Heart right ventricle (tissue), 16 donors: ENCODE data around the gene DHRSX. TPM values are rescaled to one million over a fixed set of nuclear protein-coding genes. Genes with fewer than 3 reads are reported as not detected.
"Not testable (repeated sequence)": the region's sequence is repeated elsewhere in the genome, so short reads cannot be mapped to it uniquely, and the experiment has no call there.

ENCODE experiments used
- ATAC-seq, 8 donors: fragments of 200-7000 bp; cut with Tn5 transposase; one replicate each; pipeline ENCODE4 v1.9.1; 2020; ENCODE audit warnings: mild to moderate bottlenecking in 8 of 8, moderate library complexity in 8 of 8, moderate number of reproducible peaks in 1 of 8
- DNase-seq, 2 donors: peaks; one replicate each; pipeline ENCODE4 v3.0.0-alpha.2; 2020
- H3K27ac ChIP-seq, 10 donors: fragments of 200-600 bp; sonication (generic) in 2 of 10; one replicate each; pipeline versions ENCODE4 v1.5.0 to v1.8.0; 2020 to 2022; ENCODE audit warnings: mild to moderate bottlenecking in 3 of 10
- H3K27me3 ChIP-seq, 7 donors: fragments of 200-600 bp; one replicate each; pipeline ENCODE4 v1.8.0; 2021 to 2022; ENCODE audit warnings: mild to moderate bottlenecking in 2 of 7
- H3K36me3 ChIP-seq, 9 donors: fragments of 200-600 bp; sonication (generic) in 1 of 9; one replicate each; pipeline versions ENCODE4 v1.5.0 to v1.8.0; 2020 to 2022; ENCODE audit warnings: mild to moderate bottlenecking in 2 of 9
- H3K4me1 ChIP-seq, 9 donors: fragments of 200-600 bp; sonication (generic) in 1 of 9; one replicate each; pipeline versions ENCODE4 v1.5.0 to v1.8.0; 2020 to 2022; ENCODE audit warnings: mild to moderate bottlenecking in 4 of 9
- H3K4me3 ChIP-seq, 10 donors: fragments of 200-600 bp; sonication (generic) in 2 of 10; one replicate each; pipeline versions ENCODE4 v1.5.0 to v1.8.0; 2020 to 2022; ENCODE audit warnings: mild to moderate bottlenecking in 7 of 10, moderate library complexity in 2 of 10
- H3K9me3 ChIP-seq, 11 donors: fragments of 200-600 bp in 10 of 11; sonication (generic) in 2 of 11; one replicate each; pipeline versions ENCODE4 v1.5.0 to v1.8.0; 2013 to 2022; ENCODE audit warnings: mild to moderate bottlenecking in 2 of 11, control low read depth in 1 of 11, moderate library complexity in 1 of 11
- WGBS, 2 donors: extraction: QIAGEN DNeasy Blood & Tissue Kit; methylation state at CpG; one replicate each; pipeline ENCODE4 v1.1.7; 2013; ENCODE audit warnings: inconsistent platforms in 1 of 2; 5-methylcytosine and 5-hydroxymethylcytosine counted together
- intact Hi-C, 10 donors: fragments of 100-400 bp; cut with DNase I; formaldehyde crosslinking; loops; one replicate each; pipeline versions ENCODE4 v1.11.1 to v1.14.2; 2022
- polyA plus RNA-seq, 2 donors: library from polyadenylated mRNA; stranded (reverse); fragments of 200-250 nt; gene quantifications; one replicate each; pipeline ENCODE4 v1.2.3, GENCODE V29; 2013
- total RNA-seq, 10 donors: library from RNA; stranded (reverse); fragmentation: NEBNext Ultra II Directional in 3 of 10; extraction: Animal tissue kit (Norgen Biotek cat#: 25700) in 3 of 10; gene quantifications; one replicate each; pipeline versions ENCODE4 v1.2.1 to v1.2.4, GENCODE V29; 2021 to 2023
- TF ChIP-seq, protein P1 (sequence below), 9 donors: fragments of 200-600 bp; sonication (generic) in 2 of 9; IDR thresholded peaks; one replicate each; pipeline versions ENCODE4 v1.5.0 to v1.8.0; 2021 to 2022; ENCODE audit warnings: antibody characterized with exemption in 9 of 9, mild to moderate bottlenecking in 5 of 9, moderate library complexity in 1 of 9
- donor health status: Arrhythmogenic right ventricular cardiomyopathy.
- donor health status: ischemic (EF 13 %, LVEDD 7.1; RV severe dilation, severe dysfunction).
- donor health status: healthy with polysubstance abuse.
- donor health status: DM: no; HTN: yes; CAD: no.
- donor health status: DM: no; HTN: no; CAD: no.
- donor health status: ischemic (EF 25% LVEDD 6.9; RV normal size, moderate dysfunction).
- donor health status: ischemic (EF 25% LVEDD 5.7; RV mildly dilated, moderate dysfunction).
- donor health status: healthy.
- donor health status: DM: yes; HTN: yes; CAD: no.
- donor health status: Ischemic cardiomyopathy.
- donor health status: ischemic (EF 35%, LVEDD 5.7; RV mildly dilated, moderate dysfunction).
- donor health status: nonischemic (EF 11% LVEDD 7.7; RV severe dilation, severe dysfunction).
- donor health status: DM: yes; HTN: yes; CAD: no.
- donor health status: PGD.
- donor health status: ischemic (EF 29% LVEDD 5.4; RV normal size, mild dysfunction).
- donor health status: nonischemic (EF 23%, LVEDD 6.1; RV moderate dilation, normal function).

Gene DHRSX
- total and polyA plus RNA-seq, 12 donors = 13.8 to 35.9 (median 26.2) TPM

DNA sequence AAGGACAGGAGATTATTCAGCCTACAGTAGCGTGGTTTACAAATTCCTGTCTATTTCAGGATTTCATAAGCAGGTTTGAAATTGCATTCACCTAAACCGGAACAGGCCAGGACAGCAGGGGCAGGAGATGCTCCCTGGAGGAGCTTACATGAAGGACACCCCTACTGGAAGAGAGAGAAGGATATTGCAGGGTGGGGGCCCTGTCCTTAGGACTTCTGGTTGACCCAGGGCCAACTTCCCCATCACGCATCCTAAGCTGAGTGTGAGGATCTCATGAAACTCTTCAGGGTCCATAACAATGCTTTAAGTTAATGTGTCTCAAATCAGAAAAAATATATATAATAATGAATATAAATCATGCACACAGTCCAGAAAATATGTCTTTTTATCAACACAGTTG is 6.4 kb upstream of the DHRSX start:
- Histone ChIP-seq H3K9me3 (no peaks in the 10 kb centered on the region), H3K4me1 (no peaks in the 10 kb centered on the region), H3K36me3 (no peaks in the 10 kb centered on the region), H3K27ac (no peak overlapping the region), H3K27me3 (no peaks in the 10 kb centered on the region), H3K4me3 (no peak overlapping the region)
- WGBS, 2 donors = 88 to 89% methylated on average over 3 of the region's 3 CpGs
- DNase-seq (no peak), ATAC-seq (no peak)
- intact Hi-C loops = loop anchor here in 2 of 10 donors (10.0 kb wide), 2 partner anchors 98 to 222 kb away; no protein-coding TSS in a partner anchor
- TF ChIP-seq, protein P1, sequence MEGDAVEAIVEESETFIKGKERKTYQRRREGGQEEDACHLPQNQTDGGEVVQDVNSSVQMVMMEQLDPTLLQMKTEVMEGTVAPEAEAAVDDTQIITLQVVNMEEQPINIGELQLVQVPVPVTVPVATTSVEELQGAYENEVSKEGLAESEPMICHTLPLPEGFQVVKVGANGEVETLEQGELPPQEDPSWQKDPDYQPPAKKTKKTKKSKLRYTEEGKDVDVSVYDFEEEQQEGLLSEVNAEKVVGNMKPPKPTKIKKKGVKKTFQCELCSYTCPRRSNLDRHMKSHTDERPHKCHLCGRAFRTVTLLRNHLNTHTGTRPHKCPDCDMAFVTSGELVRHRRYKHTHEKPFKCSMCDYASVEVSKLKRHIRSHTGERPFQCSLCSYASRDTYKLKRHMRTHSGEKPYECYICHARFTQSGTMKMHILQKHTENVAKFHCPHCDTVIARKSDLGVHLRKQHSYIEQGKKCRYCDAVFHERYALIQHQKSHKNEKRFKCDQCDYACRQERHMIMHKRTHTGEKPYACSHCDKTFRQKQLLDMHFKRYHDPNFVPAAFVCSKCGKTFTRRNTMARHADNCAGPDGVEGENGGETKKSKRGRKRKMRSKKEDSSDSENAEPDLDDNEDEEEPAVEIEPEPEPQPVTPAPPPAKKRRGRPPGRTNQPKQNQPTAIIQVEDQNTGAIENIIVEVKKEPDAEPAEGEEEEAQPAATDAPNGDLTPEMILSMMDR (IDR thresholded peaks at IDR 0.05) = no peak

DNA sequence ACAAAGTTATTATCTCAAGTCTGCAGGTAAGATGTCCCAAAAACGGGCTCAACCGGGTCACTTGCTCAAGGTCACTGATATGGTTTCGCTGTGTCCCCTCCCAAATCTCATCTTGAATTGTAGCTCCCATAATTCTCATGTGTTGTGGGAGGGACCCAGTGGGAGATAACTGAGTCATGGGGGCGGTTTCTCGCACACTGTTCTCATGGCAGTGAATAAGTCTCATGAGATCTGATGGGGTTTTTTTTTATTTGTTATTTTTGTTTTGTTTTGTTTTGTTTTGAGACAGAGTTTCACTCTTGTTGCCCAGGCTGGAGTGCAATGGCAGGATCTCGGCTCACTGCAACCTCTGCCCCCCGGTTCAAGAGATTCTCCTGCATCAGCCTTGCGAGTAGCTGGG is 4.6 kb upstream of the DHRSX start:
- WGBS, 2 donors = 86 to 89% methylated on average over 8 of the region's 8 CpGs
- H3K4me3 ChIP-seq, H3K36me3 ChIP-seq, H3K27ac ChIP-seq, H3K27me3 ChIP-seq, H3K9me3 ChIP-seq, DNase-seq, H3K4me1 ChIP-seq, ATAC-seq: not testable (repeated sequence)
- intact Hi-C loops = loop anchor here in 2 of 10 donors (10.0 kb wide), 2 partner anchors 99 to 221 kb away; no protein-coding TSS in a partner anchor

DNA sequence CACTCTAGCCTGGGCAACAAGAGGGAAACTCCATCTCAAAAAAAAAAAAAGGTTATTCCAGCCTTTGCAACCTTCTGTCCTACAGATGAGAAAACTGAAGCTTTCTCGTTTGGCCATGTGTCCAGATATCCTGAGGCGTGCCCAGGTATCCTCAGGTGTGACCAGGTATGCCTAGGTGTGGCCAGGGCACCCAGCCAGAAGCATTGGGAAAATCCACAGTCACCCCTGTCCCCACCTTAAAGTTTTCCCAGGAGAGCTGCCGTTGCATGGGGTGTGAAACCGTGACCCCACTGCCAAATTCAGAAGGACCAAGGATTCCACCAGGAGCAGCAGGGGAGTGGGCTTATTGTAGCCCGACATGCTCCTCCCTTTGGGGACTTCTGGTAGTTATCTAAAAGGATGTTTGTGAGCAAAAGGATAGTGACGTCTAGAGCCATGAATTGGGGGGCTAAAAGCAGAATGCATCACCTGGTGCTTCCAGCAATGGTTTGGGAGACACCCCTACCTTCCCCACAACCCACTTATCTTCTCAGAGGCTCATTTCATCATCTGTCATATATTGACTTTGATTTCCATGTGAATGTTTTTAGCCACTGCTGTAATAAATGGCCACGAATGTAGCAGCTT is 4.0 kb upstream of the DHRSX start:
- H3K36me3 ChIP-seq = no peaks in the 10 kb centered on the region
- no peak overlapping the region for H3K4me3 ChIP-seq
- TF ChIP-seq, protein P1 (IDR thresholded peaks at IDR 0.05) = no peak
- ATAC-seq (no peak), DNase-seq (no peak)
- H3K27ac ChIP-seq = no peak overlapping the region
- 51 to 57% methylated on average over 7 of the region's 7 CpGs for WGBS, 2 donors
- intact Hi-C loops = loop anchor here in 2 of 10 donors (10.0 kb wide), 2 partner anchors 100 to 220 kb away; no protein-coding TSS in a partner anchor
- H3K27me3 ChIP-seq = no peaks in the 10 kb centered on the region
- peaks cover 0 to 3% (median 2%) of the 10 kb centered on the region in 9 donors for H3K4me1 ChIP-seq
- no peaks in the 10 kb centered on the region for H3K9me3 ChIP-seq

DNA sequence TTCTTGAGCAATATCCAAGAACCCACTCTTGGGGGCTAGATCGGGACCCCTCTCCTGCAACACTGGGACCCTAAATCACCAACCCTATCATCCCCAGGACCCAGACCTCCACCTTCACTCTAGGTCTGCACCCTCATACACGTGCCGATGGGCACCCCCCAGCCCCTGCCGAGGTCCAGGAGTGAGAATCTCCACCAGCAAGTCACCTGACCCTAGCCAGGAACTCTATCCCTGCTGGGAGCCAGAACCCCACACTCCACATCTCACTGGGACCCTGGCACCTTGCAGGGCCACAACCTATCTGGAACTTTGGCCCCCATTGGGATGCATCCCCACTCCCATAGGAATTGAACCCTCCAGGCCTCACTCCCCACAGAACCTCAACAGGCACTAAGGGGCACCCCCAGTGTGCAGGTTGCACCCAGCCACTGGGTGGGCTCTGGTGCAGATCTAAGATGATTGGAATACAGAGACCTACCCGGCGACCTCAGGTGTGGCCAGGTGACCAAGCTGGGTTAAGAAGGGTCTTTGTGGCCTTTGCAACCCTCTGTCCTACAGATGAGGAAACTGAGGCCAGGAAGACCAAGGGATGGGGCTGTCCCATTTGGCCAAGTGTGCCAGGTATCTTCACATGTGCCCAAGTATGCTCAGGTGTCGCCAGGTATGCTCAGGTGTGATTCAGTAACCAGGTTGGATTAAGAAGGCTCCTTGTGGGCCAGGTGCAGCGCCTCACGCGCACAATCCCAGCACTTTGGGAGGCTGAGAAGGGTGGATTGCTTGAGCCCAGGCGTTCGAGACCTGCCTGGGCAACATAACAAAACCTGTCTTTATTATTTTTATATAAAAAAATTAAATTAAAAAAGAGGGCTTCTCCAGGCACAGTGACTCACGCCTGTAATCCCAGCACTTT is 3.1 kb upstream of the DHRSX start:
- H3K9me3 ChIP-seq = no peaks in the 10 kb centered on the region
- 93 to 95% methylated on average over 13 of the region's 13 CpGs for WGBS, 2 donors
- H3K4me3 ChIP-seq = no peak overlapping the region
- H3K27me3 ChIP-seq = no peaks in the 10 kb centered on the region
- H3K4me1 ChIP-seq = peaks cover 3 to 13% (median 12%) of the 10 kb centered on the region in 9 donors
- ATAC-seq = no peak
- TF ChIP-seq, protein P1 (IDR thresholded peaks at IDR 0.05) = no peak
- H3K27ac ChIP-seq = no peak overlapping the region
- H3K36me3 ChIP-seq = no peaks in the 10 kb centered on the region
- intact Hi-C loops = loop anchor here in 2 of 10 donors (10.0 kb wide), 2 partner anchors 101 to 219 kb away; no protein-coding TSS in a partner anchor
- no peak for DNase-seq
